ENCODE measurements around the gene NFXL1.

DNA sequence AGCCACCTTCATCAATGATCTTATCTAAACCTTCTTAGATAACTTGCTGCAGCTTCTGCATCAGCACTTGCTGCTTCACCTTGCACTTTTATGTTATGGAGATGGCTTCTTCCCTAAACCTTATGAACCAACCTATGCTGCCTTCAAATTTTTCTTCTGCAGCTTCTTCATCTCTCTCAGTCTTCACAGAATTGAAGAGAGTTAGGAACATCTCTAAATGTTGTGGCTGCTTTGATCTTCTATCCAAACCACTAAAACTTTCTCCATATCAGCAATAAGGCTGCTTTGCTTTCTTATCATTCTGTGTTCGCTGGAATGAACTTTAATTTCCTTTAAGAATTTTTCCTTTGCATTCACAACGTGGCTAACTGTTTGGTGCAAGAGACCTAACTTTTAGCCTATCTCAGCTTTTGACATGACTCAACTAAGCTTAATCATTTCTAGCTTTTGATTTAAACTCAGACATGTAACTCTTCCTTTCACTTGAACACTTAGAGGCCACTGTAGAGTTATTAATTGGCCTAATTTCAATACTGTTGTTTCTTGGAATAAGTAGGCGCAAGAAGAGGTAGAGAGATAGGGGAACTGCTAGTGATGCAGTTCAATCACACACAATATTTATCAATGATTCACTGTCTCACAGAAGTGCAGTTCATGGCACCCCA lies 40.4 kb downstream of the NFXL1 start:
- TF ChIP-seq GATA2 (IDR thresholded peaks at IDR 0.05; ENCODE audit: low read depth, low read length) = no peak
- no peak for TF ChIP-seq GATA3 (IDR thresholded peaks at IDR 0.05; ENCODE audit: low read depth, low read length)
